ENCODE measurements around the gene SMU1.
A peak's percentile ranks its signal among the peaks of the same experiment; 100 is the strongest.

The SMU1 gene

GRCh38 chr9:33048054-33048465 lies 28.4 kb downstream of the SMU1 start:
- DNase-seq (ENCODE audit: low read depth): no peak
- no peak overlapping the region for H3K4me3 ChIP-seq (ENCODE audit: low read length)
- TF ChIP-seq CTCF (conservative IDR thresholded peaks at IDR 0.05; ENCODE audit: low read length): no peak

DNA sequence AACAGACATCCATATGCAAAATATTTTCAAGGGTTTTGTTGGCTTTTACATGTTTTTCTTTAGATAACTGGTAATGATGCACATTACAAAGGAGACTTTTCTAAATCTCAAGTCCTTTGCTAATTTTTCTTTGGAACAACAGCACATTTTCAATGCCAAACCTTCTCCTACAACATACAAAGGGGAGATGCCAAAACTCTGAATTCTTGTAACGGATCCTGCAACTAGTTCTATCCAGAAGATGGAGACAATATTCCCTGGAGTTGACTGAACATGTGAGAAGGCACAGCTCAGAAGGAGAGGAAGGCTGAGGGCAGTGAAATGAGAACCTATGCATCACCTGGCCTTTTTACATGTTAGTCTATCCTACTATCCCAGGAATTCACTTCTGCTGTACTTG lies 30.4 kb downstream of the SMU1 start:
- no peak overlapping the region for H3K4me3 ChIP-seq (ENCODE audit: low read length)
- DNase-seq (ENCODE audit: low read depth): no peak
- TF ChIP-seq CTCF (conservative IDR thresholded peaks at IDR 0.05; ENCODE audit: low read length): no peak

DNA sequence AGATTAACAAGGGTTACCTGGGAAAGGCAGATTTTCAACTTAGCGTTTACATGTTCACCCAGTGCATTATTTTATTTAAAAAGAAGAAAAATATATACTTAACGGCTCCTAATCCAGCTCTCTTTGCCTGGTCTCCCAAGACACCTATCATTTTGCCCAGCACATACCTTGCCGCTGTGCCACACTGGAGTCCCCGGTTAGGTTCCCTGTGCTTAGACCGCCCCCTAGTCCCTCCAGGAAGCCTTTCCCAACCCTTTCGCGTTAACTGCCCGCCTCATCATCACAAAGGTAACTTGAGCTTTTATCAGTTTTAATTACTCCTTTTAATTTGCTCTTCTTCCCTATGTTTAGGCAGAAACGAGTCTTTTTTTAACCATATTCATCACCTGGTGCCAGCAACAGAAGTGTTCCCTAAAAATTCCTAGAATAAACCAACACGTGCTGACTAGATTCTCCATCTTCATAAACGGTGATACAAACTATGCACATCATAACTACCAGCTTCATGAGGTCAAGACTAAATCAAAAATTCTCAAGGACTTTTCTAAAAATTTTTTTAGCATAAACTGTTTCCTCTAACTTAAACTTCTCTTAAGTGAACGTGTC lies 31.7 kb downstream of the SMU1 start:
- peak; percentile 3 for DNase-seq (ENCODE audit: low read depth)
- no peak; the same call in 1 of the 2 replicates for TF ChIP-seq CTCF (conservative IDR thresholded peaks at IDR 0.05; ENCODE audit: low read length)
- H3K4me3 ChIP-seq (ENCODE audit: low read length): peak overlapping the region; percentile 71

GRCh38 chr9:33044162-33044673 lies 32.3 kb downstream of the SMU1 start:
- DNase-seq (ENCODE audit: low read depth): peak; percentile 88
- peak overlapping the region; percentile 71 for H3K4me3 ChIP-seq (ENCODE audit: low read length)
- no peak for TF ChIP-seq CTCF (conservative IDR thresholded peaks at IDR 0.05; ENCODE audit: low read length)

DNA sequence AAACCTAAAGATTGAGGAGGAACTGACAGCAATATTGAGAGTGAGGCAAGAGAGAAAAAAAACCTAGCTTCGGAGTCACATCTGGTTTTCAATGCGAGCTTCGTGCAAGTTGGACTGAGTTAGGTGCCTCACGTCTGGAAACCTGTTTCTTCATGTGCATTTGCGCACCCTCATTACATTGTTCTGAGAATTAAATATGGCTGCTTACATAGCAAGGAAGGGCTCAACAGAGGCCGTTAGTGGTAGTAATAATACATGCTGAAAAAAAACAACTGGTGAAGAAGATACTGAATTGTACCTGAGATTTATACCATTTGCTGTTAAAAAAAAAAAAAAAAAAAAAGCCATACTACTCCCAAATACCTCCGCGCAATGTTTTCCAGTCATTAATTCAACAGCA lies 32.8 kb downstream of the SMU1 start:
- TF ChIP-seq CTCF (conservative IDR thresholded peaks at IDR 0.05; ENCODE audit: low read length): no peak
- H3K4me3 ChIP-seq (ENCODE audit: low read length): peak overlapping the region; percentile 71
- no peak for DNase-seq (ENCODE audit: low read depth)

DNA sequence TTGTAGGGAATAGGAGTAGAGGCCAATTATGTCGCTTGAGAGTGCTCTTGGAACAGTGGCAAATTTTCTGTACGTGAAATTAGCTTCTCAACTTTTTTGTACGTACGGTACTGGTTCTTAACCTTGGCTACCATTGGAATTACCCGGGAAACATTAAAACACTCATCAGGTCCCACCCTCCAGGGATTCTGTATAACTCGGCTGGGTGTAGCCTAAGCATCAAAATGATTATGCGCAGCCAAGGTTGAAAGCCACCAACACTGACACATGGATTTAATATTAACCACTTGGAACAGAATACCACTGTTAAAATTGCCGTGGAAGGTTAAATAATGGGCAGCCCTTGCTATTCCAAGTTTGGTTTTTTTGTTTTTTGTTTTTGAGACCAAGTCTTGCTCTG lies 34.0 kb downstream of the SMU1 start:
- H3K4me3 ChIP-seq (ENCODE audit: low read length): no peak overlapping the region
- peak; percentile 36 for DNase-seq (ENCODE audit: low read depth)
- no peak for TF ChIP-seq CTCF (conservative IDR thresholded peaks at IDR 0.05; ENCODE audit: low read length)

- no peak for TF ChIP-seq CTCF (conservative IDR thresholded peaks at IDR 0.05; ENCODE audit: low read length)
- peak; percentile 53 for DNase-seq (ENCODE audit: low read depth)
- H3K4me3 ChIP-seq (ENCODE audit: low read length): no peak overlapping the region
These were observed 34.9 kb downstream of the SMU1 start for GRCh38 chr9:33041432-33042188.

Data from AG10803 (cell line).